HEK293 (cell line): ENCODE data around the gene PARVA.

Experiments used
- REPIN1 ChIP-seq: fragments of 450-650 bp; formaldehyde crosslinking; IDR thresholded peaks from 2 replicates; pipeline ENCODE4 v1.5.1; 2017; ENCODE audit warnings: missing biosample characterization, missing genetic modification characterization, low read depth
- ZBTB20 ChIP-seq: fragments of 450-650 bp; formaldehyde crosslinking; IDR thresholded peaks from 2 replicates; pipeline ENCODE4 v1.5.1; 2016; ENCODE audit warnings: missing biosample characterization, missing genetic modification characterization
- ZBTB48 ChIP-seq: fragments of 450-650 bp; formaldehyde crosslinking; IDR thresholded peaks from 2 replicates; pipeline ENCODE4 v1.5.1; 2016; ENCODE audit warnings: missing biosample characterization, missing genetic modification characterization
- ZNF132 ChIP-seq: fragments of 450-650 bp; formaldehyde crosslinking; IDR thresholded peaks from 2 replicates; pipeline ENCODE4 v1.5.1; 2017; ENCODE audit warnings: missing biosample characterization, missing genetic modification characterization, borderline replicate concordance
- ZNF23 ChIP-seq: fragments of 450-650 bp; formaldehyde crosslinking; IDR thresholded peaks from 2 replicates; pipeline ENCODE4 v1.5.1; 2016; ENCODE audit warnings: missing biosample characterization, missing genetic modification characterization, borderline replicate concordance
- ZNF302 ChIP-seq: fragments of 450-650 bp; formaldehyde crosslinking; IDR thresholded peaks from 2 replicates; pipeline ENCODE4 v1.5.1; 2016; ENCODE audit warnings: missing biosample characterization, missing genetic modification characterization, low read depth
- ZNF707 ChIP-seq: fragments of 450-650 bp; formaldehyde crosslinking; IDR thresholded peaks from 2 replicates; pipeline ENCODE4 v1.5.1; 2016; ENCODE audit warnings: missing biosample characterization, missing genetic modification characterization
- ZNF776 ChIP-seq: fragments of 450-650 bp; formaldehyde crosslinking; IDR thresholded peaks from 2 replicates; pipeline ENCODE4 v1.5.0; 2017; ENCODE audit warnings: missing biosample characterization, missing genetic modification characterization, borderline replicate concordance
- ZXDB ChIP-seq: fragments of 450-650 bp; formaldehyde crosslinking; IDR thresholded peaks from 2 replicates; pipeline ENCODE4 v1.5.1; 2016; ENCODE audit warnings: missing biosample characterization, missing genetic modification characterization
- TF ChIP-seq, protein P1 (sequence below): fragments of 450-650 bp; formaldehyde crosslinking; IDR thresholded peaks from 2 replicates; pipeline ENCODE4 v1.5.1; 2016; ENCODE audit warnings: missing biosample characterization, missing genetic modification characterization
- TF ChIP-seq, protein P2 (sequence below): fragments of 450-650 bp; formaldehyde crosslinking; IDR thresholded peaks from 2 replicates; pipeline ENCODE4 v1.5.1; 2016; ENCODE audit warnings: missing biosample characterization, missing genetic modification characterization

DNA sequence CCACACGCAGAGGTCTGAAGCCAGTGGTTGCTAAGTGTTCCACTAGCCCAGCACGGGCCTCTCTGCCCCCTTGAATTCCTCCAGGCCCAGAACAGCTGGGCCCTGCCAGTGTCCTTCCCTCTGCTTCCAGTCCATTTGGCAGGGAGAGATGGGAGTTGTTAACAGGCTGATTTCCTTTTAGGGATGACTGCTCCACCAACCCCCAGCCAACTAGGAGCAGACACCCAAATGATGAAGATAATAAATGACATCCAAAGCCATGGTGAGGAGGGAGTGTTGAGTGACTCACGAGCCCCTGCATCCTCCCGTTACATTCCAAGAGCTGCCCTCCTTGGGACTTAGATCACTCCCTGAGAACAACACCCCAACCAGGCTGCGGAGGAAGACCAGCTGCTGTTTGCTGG, 20.6 kb downstream of the PARVA start:
- TF ChIP-seq, protein P1, sequence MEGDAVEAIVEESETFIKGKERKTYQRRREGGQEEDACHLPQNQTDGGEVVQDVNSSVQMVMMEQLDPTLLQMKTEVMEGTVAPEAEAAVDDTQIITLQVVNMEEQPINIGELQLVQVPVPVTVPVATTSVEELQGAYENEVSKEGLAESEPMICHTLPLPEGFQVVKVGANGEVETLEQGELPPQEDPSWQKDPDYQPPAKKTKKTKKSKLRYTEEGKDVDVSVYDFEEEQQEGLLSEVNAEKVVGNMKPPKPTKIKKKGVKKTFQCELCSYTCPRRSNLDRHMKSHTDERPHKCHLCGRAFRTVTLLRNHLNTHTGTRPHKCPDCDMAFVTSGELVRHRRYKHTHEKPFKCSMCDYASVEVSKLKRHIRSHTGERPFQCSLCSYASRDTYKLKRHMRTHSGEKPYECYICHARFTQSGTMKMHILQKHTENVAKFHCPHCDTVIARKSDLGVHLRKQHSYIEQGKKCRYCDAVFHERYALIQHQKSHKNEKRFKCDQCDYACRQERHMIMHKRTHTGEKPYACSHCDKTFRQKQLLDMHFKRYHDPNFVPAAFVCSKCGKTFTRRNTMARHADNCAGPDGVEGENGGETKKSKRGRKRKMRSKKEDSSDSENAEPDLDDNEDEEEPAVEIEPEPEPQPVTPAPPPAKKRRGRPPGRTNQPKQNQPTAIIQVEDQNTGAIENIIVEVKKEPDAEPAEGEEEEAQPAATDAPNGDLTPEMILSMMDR (tag by site-specific recombination): no peak
- no peak for TF ChIP-seq ZBTB20 (tag by site-specific recombination)
- TF ChIP-seq ZNF132 (tag by site-specific recombination): no peak
- TF ChIP-seq ZNF776 (tag by site-specific recombination): no peak
- TF ChIP-seq REPIN1: no peak
- TF ChIP-seq ZNF707 (tag by site-specific recombination): no peak
- TF ChIP-seq ZXDB (tag by site-specific recombination): peak; percentile 68
- no peak for TF ChIP-seq ZNF302 (tag by site-specific recombination)
- no peak for TF ChIP-seq ZNF23 (tag by site-specific recombination)
- TF ChIP-seq, protein P2, sequence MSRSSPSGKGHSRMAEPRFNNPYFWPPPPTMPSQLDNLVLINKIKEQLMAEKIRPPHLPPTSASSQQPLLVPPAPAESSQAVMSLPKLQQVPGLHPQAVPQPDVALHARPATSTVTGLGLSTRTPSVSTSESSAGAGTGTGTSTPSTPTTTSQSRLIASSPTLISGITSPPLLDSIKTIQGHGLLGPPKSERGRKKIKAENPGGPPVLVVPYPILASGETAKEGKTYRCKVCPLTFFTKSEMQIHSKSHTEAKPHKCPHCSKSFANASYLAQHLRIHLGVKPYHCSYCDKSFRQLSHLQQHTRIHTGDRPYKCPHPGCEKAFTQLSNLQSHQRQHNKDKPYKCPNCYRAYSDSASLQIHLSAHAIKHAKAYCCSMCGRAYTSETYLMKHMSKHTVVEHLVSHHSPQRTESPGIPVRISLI (tag by site-specific recombination): no peak
- TF ChIP-seq ZBTB48: no peak
